Measurements from ENCODE around the gene GNLY.
A peak's percentile ranks its signal among the peaks of the same experiment; 100 is the strongest.

GNLY gene

DNA sequence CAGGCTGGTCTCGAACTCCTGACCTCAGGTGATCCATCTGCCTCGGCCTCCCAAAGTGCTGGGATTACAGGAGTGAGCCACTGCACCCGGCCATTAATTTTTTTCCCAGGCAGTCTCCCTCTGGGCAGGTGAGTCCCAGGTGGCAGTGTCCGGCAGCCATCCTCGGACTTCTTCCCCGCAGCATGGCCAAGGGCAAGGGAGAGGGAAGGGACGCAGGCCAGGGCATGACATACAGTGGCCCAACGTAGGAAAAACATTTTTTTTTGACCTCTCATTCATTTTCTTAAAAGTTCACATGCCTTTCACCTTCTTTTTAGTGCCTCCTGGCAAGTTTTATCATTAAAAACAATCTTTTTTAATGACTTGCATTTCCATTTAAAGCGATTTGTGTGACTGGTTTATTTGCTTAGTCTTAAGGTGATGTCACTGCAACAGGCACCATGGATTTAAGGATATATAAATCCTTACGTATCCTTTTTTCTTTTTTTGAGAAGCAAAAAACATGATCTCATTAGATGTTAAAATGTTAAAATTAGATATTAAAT, 36.6 kb downstream of the GNLY start:
- DNase-seq: no peak

DNA sequence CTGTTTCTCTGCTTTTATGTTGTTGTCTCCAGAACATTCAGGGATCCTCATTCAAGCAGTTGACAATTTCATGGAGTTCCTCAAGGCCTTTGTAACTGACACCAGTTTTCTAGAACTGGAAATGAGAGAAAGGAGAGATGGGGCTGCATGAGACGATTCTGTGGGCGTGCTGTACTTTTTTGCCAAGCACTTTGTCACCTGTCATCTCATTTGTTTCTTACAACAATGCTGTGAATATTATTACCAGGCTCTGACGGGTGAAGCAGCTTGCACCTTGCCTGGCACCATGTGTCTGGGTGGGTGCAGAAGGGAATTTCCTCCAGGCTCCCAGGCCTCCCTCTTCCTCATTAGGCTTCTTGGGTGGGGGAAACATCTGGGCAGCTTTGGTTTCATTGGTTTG, 37.4 kb downstream of the GNLY start:
- no peak for DNase-seq

DNA sequence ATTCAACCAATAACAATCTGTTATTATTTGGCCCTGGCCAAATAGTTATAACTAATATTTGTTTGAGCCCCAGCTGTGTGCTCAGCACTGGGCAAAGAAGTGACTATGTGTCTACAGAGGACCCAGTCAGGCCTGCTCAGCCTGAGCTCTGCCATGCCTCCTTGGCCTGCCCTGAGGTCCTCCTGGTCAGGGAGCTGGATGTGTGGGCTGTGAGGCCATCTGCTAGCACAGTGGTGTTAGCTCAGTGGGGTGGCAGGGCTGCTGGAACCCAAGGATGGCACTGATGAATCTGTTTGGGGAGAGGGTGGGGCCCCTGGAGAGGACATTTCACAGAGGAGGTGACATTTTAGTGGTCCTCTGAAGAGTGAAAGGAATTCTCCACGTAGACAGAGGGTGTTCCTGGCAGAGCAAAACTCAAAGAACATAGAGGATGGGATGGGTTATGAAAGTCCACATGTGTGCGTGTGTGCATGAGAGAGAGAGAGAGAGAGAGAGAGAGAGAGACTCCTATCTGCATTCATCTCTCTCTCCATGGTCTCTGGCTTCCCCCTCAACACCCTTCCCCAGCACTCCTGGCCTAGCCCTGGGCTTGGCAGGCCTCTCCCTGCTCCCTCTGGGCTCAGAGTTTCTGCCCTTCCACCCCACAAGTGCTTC, 38.4 kb downstream of the GNLY start:
- no peak for DNase-seq

DNA sequence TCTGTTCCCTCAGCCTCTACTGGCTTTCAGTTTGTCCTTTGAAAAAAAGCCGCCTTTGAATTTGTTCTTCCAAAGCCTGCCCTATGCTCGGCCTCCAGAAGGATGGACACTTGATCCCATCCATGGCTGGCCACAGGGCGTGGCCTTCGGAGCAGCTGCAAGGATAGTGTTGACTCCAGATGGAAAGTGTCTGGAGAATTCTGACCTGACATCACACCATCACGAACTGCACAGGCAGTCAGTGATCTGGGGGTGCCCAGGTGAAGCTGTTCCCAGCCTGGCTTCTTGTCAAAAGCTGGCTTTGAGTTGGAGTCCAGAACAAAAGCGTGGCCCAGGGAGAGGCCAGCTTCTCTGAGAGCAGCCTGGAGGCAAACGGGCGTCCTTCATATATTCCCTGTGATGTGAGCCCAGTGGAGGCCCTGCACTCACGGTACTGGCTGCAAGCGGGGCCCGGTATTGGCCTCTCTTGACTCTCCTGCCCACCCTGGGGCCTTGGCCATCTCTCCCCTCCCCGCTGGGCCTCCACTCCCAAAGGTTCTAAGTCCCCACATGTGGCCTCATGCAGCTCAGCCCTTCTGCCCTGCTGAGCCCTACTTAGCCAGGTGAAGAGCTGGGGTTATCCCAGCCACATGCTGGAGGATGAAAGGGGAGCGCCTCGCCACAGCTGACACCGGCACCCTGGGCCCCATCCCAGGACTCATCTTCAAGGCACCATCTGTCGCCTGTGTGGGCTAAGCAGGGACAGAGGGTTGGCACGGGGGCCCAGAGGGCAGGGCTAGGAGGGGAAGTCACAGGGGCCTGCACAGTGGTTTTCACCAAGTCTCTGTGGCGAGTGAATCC, 39.2 kb downstream of the GNLY start:
- no peak for DNase-seq

DNA sequence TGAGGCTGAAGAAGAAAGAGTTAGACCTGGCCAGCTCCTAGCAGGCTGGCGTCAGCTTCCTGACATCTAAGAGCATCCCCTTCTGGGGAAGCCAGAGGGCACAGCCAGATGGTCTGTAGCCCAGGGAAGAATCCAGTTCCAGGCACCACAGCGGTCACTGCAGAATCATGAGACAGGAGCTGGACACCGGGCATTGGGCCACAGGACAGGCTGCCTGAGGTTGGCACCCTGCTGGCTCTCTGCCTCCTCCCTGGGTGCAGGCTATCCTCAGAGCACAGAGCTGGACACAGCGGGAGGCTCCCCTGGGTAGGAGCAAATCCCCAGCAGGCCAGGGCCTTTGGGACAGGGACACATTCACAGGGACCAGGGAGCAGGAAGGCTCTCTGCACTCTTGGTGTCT, 39.9 kb downstream of the GNLY start:
- DNase-seq: no peak

DNA sequence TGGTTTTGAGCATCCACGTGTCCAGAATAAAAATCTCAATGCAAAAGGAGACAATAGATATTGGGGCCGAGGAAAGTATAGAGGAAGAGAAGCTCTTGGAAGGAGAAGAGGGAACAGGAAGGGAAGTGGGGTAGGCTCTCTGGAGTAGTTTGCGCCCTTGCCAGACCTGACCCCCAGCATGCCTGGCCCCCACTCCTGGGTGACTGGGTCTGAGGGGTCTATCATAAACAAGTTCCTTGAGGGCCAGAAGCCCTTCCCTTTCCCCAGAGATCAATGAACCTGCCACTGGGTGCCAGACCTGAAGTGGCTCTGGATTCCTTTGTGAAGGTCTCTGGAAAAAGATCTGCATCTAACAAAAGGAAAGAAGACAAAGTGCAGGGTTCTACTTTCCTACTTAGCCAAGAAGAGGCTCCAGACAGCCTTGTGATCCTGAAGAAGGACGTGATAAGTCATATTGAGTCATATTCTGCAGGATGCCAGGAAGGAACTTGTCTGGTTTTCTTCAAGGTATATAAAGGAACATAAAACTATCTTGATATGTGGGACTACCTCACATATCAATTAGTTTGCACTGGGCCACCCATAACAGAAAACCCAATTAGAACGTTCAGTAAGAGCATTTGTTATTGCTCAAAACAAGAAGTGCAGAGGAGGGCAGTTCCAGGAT, 40.9 kb downstream of the GNLY start:
- DNase-seq: no peak

DNA sequence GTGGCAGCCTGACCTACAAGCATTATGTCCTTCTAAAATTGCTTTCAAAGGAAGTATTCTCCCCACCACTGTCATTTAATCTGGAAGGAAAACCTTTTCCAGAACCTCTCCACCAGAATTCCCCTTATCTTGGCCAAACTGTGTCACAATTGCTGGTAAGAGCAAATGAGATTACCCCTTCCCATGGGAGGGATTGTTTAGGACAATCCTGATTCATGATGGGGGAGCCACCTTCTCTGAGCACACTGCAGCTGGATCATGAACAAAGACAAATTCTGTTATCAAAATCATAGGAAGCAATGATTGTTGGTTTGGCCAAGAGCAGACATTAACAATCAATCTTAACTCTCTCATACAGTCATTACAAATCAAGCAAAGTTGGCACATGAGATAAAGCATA, 41.5 kb downstream of the GNLY start:
- DNase-seq: no peak

DNA sequence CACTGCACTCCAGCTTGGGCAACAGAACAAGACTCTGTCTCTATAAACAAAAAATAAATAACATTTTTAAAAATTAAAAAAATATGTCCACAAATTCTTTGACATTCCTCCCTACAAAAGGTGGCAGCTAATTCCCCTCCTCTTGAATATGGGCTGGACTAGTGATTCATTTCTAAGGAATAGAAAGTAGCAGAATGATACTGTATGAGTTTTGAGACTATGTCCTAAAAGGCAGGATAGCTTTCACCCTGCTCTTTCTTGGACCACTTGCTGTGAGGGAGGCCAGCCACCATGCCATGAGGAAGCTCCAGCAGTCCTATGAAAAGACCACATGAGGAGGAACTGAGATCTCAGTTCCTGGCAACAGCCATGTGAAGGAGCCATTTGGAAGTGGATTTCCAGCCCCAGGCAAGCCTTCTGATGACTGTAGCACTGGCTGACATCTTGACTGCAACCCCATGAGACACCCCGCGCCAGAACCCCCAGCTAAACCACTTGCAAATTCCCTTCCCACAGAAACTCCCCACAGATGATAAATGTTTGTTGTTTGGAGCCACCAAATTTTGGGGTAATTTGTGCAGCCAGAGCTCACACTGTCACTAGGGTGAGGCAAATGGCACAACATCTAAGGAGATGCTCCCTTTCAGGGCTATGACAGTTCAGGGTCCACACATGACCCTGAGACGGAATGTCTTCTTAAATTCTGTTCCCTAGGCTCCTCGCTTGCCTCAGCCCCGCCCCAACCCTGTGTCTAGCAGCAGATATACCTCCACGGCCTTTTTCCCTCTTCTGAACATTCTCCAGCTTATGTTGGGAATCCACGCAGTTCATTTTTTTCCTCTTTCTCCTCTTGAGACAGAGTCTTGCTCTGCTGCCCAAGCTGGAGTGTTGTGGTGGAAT, 42.5 kb downstream of the GNLY start:
- no peak for DNase-seq

DNA sequence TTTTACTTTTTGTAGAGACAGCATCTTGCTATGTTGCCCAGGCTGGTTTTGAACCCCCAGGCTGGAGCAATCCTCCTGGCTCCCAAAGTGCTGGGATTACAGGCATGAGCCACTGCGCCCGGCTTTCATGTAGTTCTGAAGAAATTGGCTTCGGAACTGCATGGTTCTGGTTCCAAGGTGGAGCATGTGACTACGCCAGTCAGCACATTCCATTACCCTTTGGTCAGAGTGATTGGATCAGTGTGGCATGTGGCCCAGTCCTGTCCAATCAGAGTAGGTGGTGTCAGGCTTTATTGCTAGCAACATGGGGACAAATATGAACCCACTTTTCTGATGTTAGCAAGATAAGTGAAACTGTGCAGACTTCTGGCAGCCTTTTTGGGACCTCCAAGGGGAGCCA, 43.3 kb downstream of the GNLY start:
- no peak for DNase-seq

DNA sequence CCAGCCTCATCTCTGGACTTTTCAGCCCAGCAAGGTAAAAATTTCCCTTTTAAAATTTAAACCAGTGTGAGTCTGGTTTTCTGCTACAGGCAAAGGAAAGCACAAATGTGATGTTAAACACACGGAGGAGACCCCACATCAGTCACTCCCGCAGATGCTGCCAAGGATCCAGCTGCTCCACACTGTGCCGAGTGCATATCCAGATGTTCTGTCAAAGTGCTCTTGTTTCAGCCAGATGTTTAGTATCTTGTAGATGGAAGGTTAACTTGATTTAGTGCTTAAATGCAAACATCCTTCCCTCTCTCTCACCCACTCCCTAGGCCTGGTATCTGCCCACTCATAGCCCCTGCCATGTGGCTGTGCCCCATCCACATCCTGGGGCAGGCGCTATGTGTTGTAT, 43.8 kb downstream of the GNLY start:
- DNase-seq: no peak

DNA sequence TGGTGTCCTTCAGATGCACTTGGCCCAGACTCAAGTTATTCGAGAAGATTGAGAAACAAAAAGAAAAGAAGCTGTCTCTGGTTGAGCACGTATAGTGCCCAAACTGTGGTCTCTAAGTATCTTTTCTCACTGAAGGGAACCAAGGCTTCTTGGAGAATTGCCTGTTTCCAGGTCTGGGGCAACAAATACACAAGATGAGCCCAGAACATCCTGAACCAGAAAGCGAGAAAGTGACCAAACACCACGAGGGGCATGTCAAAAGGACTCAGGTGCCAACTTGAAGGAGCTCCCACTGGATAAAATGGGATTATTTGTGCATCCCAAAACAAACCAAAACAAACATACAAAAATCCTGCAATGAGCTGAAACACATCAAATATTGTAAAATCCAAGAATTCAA, 46.0 kb downstream of the GNLY start:
- no peak for DNase-seq

DNA sequence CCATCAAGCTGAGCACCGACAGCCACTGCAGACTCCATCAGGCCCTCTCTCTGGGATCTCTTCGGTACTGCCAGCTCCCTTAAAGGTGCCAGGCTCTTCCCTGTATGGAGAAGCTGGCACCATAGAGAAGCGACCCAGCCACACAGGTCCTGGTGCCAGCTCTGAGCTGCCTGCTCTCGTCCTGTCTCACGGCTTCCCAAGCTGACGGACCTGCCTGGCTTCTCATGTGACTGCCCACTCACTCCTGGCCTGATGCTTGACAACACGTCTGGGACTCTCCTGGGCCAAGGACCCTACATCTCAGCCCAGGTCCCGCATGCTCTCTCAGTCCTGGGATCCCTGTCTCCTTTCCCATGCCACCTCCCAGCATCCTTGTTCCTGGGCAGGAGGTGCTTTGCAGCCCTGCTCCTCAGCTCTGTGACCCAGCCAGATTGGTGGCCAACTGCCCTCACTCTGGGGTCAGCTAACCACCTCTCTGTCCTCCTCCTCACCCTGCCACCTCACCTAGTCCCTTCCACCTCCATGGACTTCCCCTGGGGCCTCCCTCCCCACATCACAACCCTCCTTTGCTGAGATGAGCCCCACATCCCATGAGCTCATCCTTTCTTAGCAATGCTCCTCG, 47.2 kb downstream of the GNLY start:
- no peak for DNase-seq

DNA sequence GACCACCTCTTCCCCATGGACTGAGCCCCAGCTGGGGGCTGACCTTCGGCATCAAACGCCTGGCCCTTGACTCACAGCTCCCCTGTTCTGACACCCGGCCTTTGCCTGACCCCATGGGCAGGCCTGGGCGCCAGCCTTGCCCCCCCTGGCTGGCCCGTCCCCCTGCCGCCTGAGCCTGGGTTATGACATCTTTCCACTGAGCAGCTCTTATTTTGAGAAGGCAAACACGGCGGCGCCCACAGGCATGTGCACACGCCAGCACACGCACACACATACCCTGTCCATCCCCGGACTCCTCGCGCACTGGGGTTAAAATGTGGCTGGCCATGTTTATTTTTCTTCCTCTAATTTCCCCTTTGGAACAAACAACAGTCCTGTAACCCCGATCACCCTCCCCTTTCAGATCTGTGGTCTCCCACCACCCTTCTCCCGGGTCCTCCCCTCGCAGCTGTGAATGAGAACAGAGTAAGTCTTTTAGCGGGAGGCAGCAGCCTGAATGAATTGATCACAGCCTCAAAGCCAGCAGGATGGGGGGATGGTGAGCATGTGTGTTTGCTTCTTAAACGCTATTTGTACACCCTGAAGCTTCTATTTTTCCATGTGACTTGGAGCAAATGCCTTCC, 47.8 kb downstream of the GNLY start:
- peak; percentile 38 for DNase-seq

DNA sequence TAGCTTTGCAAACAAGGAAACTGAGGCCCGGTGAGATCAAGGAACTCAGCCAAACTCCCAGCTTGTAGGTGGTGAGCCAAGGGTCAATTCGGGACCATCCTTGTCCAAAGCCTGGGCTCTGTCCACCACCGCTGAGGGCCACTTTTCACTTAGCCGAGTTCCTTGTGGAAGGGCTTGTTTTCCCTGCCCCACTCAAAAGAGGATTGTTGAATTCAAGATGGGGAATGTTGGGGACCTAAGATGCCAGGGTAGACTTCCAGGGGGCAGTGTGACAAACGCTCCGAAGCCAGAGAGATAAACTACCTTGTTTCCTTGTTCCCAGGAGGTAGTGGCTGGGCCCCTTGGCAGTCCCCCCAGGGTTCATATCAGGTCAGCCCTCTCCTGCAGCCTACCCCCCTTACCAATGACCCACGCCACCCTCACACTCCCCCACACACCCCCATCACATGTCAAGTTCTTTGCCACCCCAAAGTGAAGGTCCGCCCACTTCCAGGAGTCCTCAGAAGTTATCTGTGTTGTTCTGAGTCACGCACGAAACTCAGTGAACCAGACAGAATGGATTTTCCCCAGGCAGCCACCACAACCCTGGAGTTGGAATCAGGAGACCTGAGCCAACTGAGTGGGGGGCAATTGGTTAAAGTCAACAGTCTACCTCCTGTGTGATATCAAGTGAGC, 49.3 kb downstream of the GNLY start:
- DNase-seq: no peak

DNA sequence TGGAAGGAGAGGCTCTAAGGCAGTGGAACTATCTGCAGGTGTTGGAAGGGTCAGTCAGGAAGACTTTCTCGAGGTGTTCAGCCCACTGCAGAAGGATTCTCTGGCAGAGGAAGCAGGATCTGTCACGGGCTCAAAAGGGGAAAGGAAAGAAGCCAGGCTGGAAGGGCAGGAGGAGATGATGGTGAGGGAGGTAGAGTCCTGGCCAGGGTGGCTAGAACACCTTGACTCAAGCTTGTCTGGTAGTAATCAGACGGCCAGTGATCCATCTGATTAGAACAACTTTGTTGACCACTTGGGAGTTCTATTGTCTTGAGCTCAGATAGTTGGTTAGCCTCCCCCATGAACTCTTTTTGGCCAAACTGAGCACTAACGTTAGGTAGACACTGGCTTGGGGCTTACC, 49.9 kb downstream of the GNLY start:
- DNase-seq: no peak

DNA sequence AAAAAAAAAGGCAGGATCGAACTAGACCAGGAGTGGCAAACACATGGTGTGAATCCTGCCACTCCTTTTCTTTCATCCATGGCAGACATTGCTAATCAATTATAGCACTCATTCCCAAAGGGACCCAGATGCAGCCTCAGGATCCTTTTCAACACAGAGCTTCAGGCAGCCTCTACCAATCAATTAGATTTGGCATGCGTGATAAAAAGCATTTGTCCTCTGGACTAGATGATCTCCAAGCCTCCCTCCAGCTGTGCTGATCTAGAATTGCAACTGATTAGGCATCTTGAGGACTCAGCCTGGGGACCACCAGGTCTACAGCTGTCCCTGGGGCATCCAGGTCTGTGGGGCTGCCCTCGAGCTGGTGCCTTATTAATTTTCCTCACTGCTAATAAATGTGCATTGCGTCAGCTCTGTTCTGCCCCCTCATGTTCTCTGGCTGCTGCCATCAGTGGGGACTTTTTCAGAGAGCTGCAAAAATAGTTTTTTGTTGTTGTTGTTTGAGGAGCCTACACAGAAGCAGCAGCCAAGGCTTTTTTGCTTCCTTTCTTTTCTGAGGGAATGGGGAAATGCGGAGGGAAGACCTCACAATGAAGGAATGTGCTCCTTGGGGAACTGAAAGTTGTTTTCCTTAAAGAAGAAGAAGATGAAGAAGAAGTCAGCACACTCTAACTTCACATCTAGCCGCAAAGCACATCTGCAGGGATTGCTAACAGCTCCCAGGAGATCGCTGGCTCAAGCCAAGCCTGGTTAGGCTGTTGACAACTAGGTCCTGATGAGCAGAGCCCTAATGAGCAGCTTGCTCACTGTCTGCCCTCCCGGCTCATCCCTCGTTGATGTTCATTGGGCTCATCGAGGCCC, 50.8 kb downstream of the GNLY start:
- DNase-seq: no peak

DNA sequence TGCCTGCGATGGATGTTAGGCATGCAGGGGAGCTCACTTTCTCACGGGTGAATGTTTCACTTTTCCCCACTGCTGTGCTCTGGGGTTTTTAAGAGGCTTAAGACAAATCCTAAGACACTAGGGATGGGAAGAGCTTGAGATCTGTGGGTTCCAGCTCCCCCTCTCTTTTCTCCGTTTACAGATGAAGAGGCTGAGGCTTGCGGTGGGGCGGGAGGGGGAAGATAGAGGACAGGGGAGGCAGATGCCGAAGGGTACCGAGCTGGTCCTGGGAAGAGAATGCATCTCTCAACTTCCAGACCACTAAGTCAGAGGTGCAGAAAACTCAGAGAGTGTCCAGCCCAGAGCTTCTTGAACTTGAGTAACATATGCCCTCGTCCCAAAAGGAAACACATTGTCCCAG, 51.5 kb downstream of the GNLY start:
- no peak for DNase-seq

DNA sequence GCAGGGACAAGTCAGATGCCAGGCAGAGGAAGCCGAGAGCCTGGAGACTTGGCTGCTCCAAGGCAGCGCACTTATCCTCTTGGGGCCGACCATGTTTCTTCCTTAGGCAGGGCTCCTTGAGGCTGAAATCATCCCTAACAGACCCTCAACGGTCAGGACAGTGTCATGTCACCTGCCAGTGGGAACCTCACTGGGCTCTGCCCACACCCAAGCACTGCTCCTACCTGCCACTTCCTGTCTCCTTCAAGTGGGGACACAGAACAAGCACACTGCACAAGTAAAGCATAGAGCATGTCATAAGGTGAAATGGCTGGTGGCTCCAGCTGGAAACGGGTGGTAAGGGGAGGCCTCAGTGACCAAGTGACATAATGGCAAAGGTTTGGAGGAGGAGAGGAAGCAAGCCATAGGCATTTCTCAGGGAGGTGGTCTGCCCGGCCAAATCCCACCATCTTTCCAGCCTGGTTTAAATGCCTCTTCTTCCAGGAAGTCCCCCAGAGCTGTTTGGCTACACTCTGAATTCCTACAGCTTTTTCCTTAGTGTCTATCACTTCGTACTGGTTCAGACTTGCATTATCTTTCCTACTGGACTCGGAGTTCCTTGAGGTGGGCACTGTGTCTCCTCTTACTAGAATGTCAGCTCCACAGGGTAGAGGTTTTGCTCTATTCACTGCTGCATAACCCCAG, 52.3 kb downstream of the GNLY start:
- no peak for DNase-seq

DNA sequence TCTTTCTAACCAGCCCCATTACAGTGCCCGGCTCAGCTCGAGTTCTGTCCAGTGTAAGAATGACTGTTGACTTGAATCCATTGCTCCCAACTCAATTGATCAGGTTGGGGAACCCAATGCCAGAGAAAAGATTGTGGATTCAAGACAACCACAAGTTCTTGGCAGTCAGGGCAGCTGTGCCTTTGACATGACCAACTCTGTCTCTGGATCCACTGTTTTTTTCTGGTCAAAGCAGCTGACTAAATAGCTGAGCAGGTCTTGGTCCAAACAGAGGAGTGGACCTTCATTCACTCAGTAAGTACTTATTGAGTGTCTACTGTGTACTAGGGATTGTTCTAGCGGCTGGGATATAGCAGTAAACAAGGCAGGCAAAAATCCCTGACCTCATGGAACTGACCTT, 53.3 kb downstream of the GNLY start:
- DNase-seq: no peak

All from NCI-H510A (cell line).